A549 treated with ZK216348 at 1 μM for 4 hours (cell line): ENCODE results near the gene CD79A. TPM values are rescaled to one million over a fixed set of nuclear protein-coding genes. Genes with fewer than 3 reads are reported as not detected.

ENCODE experiments used
- total RNA-seq: library from RNA; stranded (reverse); fragments of 200-300 nt; extraction: Qiagen RNA extraction; gene quantifications from 5 replicates; pipeline ENCODE4 v1.2.3, GENCODE V29; 2022; ENCODE audit warnings: low read depth

CD79A gene
- 0.51 to 1.4 TPM (median 0.67 TPM) in 5 replicates for total RNA-seq

DNA sequence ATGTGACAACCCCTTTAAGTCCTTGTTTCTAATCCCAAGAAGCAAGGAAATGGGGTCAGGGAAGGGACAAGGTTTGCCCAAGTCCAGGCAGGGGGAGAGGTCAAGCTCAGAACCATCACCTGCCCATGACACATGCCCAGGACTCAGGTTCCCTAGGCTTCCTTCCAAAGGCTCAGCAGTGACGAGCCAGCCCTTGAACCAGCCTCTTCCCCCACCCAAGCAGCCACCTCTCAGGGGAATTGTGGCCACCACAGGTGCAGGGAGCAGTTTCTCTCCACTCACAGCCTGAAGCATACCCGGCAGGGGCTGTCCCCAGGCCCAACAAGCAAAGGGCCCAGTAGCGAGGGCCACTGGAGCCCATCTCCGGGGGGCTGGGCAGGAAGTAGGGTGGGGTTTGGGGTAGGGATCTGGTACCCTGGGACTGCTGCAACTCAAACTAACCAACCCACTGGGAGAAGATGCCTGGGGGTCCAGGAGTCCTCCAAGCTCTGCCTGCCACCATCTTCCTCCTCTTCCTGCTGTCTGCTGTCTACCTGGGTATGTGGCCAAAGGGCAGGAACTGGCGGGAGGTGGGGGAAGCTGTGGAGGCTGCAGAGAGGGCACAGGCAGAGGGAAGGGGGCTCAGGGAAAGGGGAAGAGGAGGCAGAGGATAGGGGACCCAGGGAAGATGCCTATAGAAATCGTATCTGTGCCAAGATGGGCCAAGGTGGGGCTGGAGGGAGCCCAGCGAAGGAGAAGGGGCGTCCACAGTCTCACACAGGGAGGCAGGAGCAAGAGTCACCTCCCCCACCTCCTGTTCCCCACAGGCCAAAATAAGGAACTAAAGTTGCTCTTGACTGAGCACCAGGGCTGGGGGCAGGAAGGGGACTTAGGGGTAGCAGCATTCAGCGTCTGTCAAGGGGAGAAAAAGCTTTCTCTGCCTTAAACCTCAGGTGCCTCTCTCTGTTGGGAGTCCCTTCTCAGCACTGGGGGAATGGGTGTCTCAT, at the start of gene CD79A:
Gene CD79A (plus strand): TSS at position 433 of the 986 bp plus-strand sequence. CDS start 26 bp downstream, at position 459.

DNA sequence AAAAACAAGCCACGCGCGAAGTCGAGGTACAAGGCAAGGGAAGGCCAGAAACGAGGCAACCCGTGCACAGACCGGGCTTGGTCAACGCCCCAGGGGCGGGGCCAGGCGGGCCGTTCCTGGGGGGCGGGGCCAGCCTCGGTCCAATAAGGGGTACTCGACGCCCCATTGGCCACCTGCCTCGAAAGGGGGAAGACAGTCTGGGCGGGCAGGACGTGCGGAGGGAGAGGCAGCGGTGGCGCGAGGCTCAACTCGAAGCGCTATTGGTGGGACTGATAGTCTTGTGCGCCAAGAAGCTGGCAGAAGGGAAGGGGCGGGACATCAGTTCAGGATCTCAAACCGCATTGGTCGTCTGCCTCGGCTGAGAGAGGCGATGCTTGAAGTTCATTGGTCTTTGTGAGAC, 32.5 kb upstream of the CD79A start, which contains the start of gene LYPD4:
Gene LYPD4 (minus strand): TSS at position 83 of the 400 bp plus-strand sequence. CDS start 5,398 bp downstream, outside the sequence.

DNA sequence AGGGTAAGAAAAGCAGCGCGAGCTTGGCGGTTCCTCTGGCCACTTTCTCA, 32.3 kb upstream of the CD79A start, which contains the start of gene DMRTC2:
Gene DMRTC2 (plus strand): TSS at position 42 of the 50 bp plus-strand sequence. CDS start 2,387 bp downstream, outside the sequence.

DNA sequence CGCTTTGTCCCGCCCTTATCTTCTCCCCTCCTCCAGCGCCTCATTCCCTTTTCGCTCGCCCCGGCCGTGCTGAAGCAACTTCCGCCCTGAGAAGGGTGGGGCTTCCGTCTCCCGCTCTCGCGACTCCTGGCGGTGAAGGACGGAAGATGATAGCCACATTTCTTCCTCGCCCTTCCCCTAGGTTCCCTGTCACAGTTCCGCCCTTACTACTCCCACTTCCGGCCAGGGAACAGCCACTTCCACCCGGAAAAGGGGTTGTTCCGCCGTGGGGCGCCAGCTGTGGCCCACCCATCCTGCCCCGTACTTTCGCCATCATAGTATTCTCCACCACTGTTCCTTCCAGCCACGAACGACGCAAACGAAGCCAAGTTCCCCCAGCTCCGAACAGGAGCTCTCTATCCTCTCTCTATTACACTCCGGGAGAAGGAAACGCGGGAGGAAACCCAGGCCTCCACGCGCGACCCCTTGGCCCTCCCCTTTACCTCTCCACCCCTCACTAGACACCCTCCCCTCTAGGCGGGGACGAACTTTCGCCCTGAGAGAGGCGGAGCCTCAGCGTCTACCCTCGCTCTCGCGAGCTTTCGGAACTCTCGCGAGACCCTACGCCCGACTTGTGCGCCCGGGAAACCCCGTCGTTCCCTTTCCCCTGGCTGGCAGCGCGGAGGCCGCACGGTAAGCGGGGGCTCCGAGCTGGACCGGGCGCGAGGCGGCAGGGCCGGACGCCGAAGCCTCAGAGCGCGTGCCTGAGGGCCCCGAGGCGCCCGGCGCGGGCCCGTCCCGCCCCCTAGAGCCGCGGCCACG, 17.3 kb upstream of the CD79A start, which contains the start of gene RPS19:
Gene RPS19 (plus strand): TSS at position 638 of the 801 bp plus-strand sequence. CDS start 520 bp downstream, outside the sequence.

DNA sequence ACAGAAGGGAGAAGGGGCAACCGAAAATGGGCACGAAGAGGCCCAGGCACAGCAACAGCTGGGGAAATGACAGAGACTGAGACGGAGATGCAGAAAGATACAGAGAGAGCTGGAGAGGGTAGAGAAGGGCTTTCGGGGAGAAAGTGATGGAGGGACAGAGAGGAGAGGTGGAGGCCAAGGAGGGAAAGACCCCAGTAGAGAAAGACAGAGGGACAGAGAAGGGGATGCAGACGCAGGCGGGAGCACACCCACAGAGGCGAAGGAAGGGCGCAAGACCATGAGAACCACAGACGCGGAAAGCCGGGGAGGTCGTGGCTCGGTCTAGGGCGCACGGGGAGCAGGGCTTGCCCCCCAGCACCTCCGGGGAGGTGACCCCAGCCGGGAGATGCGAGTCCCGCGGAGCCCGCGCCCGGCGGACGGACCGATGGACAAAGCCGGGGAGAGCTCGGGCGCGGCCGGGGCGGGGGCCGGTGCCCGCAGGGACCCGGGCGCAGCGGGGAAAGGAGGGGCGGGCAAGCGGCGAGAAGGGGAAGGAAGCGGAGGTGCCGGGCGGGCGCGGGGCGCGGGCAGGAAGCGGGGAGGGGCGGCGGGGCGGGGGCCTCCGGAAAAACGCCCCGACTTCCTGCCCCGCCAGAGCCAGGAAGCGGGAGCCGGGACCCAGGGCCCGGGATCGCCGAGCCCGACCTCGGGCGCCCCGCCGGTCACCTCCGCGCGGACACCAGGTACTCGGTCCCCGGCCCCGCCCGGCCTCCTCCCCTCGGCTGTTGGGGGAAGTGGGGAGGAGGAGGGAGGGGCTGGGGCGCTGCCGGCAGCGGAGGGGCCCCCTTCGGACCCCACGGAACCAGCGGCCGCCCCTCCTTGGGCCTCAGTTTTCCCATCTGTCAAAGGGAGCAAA, 5.7 kb downstream of the CD79A start, which contains the start of gene ARHGEF1:
Gene ARHGEF1 (plus strand): TSS at position 617 of the 895 bp plus-strand sequence. CDS start 4,899 bp downstream, outside the sequence.

DNA sequence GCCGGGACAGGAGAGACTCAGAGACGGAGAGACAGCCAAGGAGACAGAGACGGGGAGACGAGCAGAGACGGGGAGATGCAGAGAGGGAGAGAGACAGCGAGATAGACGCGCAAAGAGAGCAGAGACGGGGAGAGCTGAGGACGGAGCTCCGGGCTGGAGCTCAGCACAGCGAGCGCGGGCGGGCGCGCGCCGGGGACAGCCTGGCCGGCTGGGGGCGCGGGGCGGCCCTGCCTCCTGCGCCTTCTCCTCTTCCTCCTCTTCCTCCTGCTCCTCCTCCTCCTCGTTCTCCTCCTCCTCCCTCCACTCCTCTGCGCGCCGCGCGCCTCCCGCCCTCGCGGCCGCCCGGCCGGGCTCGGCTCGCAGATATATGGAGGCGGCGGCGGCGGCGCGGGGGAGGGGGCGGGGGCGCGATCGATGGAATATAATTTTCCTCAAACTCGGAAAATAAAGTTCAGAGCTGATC, 51.2 kb downstream of the CD79A start, which contains the start of gene ERFL:
Gene ERFL (minus strand): TSS at position 229 of the 463 bp plus-strand sequence. CDS start 15,530 bp downstream, outside the sequence.

Other genes starting within 250 kb of the CD79A start
- gene CEACAM7, start 189.0 kb upstream of the CD79A start, total RNA-seq: not detected in 5 replicates
- gene CEACAM5, start 168.7 kb upstream of the CD79A start, total RNA-seq: 1.6 to 2.0 TPM (median 1.9 TPM) in 5 replicates
- 17.4 to 23.4 TPM (median 20.5 TPM) in 5 replicates for gene CEACAM6, start 121.7 kb upstream of the CD79A start, total RNA-seq
- gene CEACAM3, start 80.7 kb upstream of the CD79A start, total RNA-seq: not detected in 5 replicates
- gene LYPD4, start 32.6 kb upstream of the CD79A start, total RNA-seq: not detected in 5 replicates
- gene DMRTC2, start 32.2 kb upstream of the CD79A start, total RNA-seq: not detected in 5 replicates
- gene RPS19, start 17.0 kb upstream of the CD79A start, total RNA-seq: 8,029 to 10,205 TPM (median 9,294 TPM) in 5 replicates
- gene ARHGEF1, start 5.9 kb downstream of the CD79A start, total RNA-seq: 57.0 to 141 TPM (median 106 TPM) in 5 replicates
- 0.16 to 0.40 TPM (median 0.25 TPM) in 5 replicates for gene ERFL, start 51.2 kb downstream of the CD79A start, total RNA-seq
- 139 to 316 TPM (median 257 TPM) in 5 replicates for gene RABAC1, start 82.0 kb downstream of the CD79A start, total RNA-seq
- 2.0 to 6.2 TPM (median 5.0 TPM) in 5 replicates for gene ATP1A3, start 117.0 kb downstream of the CD79A start, total RNA-seq
- 0.21 to 1.0 TPM (median 0.60 TPM) in 5 replicates for gene GRIK5, start 192.9 kb downstream of the CD79A start, total RNA-seq
- gene ZNF574, start 198.9 kb downstream of the CD79A start, total RNA-seq: 21.8 to 39.4 TPM (median 36.5 TPM) in 5 replicates